ENCODE measurements around the gene SCFD2.

DNA sequence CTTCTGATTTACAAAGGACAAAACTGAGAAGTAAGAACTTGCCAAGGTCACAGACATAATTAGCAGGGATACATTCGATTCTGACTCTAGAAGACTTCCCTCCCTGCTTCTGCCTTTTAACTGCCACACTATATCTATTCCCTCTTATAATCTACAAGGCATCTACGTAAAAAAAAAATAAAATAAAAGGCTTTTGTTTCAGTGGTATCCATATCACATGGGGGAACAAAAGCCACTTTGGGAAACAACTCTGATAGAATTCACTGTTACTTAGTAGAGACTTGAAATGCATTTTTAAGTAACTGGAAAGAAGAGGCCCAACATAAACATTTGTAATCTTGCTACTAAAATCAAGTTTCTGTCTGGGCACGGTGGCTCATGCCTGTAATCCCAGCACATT, 247.2 kb downstream of the SCFD2 start:
- TF ChIP-seq, protein P1, sequence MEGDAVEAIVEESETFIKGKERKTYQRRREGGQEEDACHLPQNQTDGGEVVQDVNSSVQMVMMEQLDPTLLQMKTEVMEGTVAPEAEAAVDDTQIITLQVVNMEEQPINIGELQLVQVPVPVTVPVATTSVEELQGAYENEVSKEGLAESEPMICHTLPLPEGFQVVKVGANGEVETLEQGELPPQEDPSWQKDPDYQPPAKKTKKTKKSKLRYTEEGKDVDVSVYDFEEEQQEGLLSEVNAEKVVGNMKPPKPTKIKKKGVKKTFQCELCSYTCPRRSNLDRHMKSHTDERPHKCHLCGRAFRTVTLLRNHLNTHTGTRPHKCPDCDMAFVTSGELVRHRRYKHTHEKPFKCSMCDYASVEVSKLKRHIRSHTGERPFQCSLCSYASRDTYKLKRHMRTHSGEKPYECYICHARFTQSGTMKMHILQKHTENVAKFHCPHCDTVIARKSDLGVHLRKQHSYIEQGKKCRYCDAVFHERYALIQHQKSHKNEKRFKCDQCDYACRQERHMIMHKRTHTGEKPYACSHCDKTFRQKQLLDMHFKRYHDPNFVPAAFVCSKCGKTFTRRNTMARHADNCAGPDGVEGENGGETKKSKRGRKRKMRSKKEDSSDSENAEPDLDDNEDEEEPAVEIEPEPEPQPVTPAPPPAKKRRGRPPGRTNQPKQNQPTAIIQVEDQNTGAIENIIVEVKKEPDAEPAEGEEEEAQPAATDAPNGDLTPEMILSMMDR (conservative IDR thresholded peaks at IDR 0.05; ENCODE audit: low read depth, low read length), result no peak
- TF ChIP-seq EZH2phosphoT487 (IDR thresholded peaks at IDR 0.05; ENCODE audit: borderline replicate concordance, low read length) (no peak), EZH2 (IDR thresholded peaks at IDR 0.05; ENCODE audit: low read length, unreplicated experiment) (no peak)

All from PC-3 (cell line).